Skeletal muscle satellite cell (primary cell): ENCODE measurements around the gene SFMBT1. TPM values are rescaled to one million over a fixed set of nuclear protein-coding genes. Genes with fewer than 3 reads are reported as not detected.
A peak's percentile ranks its signal among the peaks of the same experiment; 100 is the strongest.

ENCODE experiments used
- H3K27me3 ChIP-seq: 2 replicates; pipeline ENCODE4 v1.7.0; 2013; ENCODE audit warnings: low read length; ENCODE audit not compliant: control insufficient read depth, insufficient read depth
- H3K36me3 ChIP-seq: 2 replicates; pipeline ENCODE4 v1.7.0; 2013; ENCODE audit warnings: mild to moderate bottlenecking, control low read depth, low read length; ENCODE audit not compliant: insufficient read depth
- H3K4me1 ChIP-seq: 2 replicates; pipeline ENCODE4 v1.7.0; 2013; ENCODE audit warnings: low read length; ENCODE audit not compliant: control insufficient read depth, insufficient read depth
- H3K4me2 ChIP-seq: 2 replicates; pipeline ENCODE4 v1.7.0; 2013; ENCODE audit warnings: mild to moderate bottlenecking, low read length
- H3K4me3 ChIP-seq: 2 replicates; pipeline ENCODE4 v1.7.0; 2013; ENCODE audit warnings: low read length
- H3K9ac ChIP-seq: 2 replicates; pipeline ENCODE4 v1.7.0; 2013; ENCODE audit warnings: mild to moderate bottlenecking, low read depth, low read length, moderate library complexity
- H3K9me3 ChIP-seq: replicated peaks from 2 replicates; pipeline ENCODE4 v1.7.0; 2013; ENCODE audit warnings: mild to moderate bottlenecking, control low read depth, low read length
- total RNA-seq: library from RNA; depleted of rRNA; stranded (reverse); fragments of >200 nt; gene quantifications from 2 replicates; pipeline ENCODE4 v1.2.3, GENCODE V29; 2012; rRNA removed

SFMBT1 gene, protein sequence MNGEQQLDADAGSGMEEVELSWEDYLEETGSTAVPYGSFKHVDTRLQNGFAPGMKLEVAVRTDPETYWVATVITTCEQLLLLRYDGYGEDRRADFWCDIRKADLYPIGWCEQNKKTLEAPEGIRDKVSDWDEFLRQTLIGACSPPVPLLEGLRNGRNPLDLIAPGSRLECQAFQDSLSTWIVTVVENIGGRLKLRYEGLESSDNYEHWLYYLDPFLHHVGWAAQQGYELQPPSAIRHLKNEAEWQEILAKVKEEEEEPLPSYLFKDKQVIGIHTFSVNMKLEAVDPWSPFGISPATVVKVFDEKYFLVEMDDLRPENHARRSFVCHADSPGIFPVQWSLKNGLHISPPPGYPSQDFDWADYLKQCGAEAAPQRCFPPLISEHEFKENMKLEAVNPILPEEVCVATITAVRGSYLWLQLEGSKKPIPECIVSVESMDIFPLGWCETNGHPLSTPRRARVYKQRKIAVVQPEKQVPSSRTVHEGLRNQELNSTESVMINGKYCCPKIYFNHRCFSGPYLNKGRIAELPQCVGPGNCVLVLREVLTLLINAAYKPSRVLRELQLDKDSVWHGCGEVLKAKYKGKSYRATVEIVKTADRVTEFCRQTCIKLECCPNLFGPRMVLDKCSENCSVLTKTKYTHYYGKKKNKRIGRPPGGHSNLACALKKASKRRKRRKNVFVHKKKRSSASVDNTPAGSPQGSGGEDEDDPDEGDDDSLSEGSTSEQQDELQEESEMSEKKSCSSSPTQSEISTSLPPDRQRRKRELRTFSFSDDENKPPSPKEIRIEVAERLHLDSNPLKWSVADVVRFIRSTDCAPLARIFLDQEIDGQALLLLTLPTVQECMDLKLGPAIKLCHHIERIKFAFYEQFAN
- 3.9 and 5.1 TPM in 2 replicates for total RNA-seq

DNA sequence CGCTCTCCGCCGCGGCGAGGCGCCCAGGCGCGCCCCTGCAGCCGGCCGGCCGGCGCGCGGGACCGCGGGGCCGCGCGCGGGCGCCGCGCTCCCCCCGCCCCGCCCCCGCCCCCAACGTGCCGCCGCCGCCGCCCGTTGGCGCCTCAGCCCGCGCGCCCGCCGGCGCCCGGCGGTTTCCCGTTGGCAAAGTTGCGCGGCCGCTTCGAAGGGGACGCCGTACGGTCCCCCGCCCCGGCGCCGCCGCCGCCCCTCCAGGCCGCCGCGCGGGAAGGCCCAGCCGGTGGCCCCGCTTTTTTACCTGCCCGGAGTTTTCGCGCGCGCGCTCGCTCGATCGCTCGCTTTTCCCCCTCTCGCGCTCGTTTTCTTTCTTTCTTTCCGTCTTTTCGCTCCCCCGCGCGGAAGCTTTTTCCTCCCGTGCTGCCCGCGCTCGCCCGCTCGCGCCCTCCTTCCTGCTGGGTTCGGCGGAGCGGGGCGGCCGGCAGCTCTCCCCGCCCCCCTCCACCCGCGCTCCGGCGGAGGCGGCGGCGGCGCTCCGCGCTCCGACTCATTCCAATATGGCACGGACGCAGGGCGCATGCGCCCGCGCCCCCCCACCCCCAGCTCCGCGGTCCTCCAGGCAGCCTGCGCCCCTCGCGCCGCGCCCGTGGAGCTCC, at the start of gene SFMBT1:
Gene SFMBT1, minus strand, starts transcription at position 556 of the 653 bp plus-strand sequence. CDS start 76,945 bp downstream, outside the sequence.
- peak within 1 kb of the TSS; percentile 83 for H3K4me3 ChIP-seq
- H3K4me2 ChIP-seq = peak within 1 kb of the TSS; percentile 89
- no peaks in the 10 kb centered on the region for H3K9me3 ChIP-seq
- H3K36me3 ChIP-seq = no peaks in the 10 kb centered on the region
- H3K9ac ChIP-seq = peak within 1 kb of the TSS; percentile 82
- H3K4me1 ChIP-seq = no peaks in the 10 kb centered on the region
- peaks cover 7% of the 10 kb centered on the region for H3K27me3 ChIP-seq

DNA sequence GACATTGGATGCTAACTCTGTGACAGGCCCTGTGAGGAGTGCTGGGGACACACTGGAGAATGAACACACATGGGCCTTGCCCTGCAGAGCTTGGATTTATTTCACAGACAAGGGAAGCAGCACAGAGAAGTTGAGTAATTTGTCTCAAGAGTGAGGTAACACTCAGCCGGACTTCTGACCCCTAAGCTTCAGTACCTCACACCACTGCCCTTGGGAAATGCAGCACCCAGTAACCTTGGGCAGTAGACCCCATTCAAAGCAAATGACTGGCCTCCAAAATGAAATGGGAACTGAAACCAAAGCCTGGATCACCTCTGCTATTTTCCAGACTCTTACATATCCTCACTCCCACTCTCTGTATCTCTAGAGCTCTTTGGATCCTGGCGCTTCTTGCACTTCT, 47.1 kb upstream of the SFMBT1 start:
- H3K4me1 ChIP-seq = no peaks in the 10 kb centered on the region
- no peak overlapping the region for H3K4me2 ChIP-seq
- H3K4me3 ChIP-seq = no peak overlapping the region
- no peaks in the 10 kb centered on the region for H3K9me3 ChIP-seq
- peaks cover 42% of the 10 kb centered on the region for H3K36me3 ChIP-seq
- H3K27me3 ChIP-seq = no peaks in the 10 kb centered on the region
- no peak overlapping the region for H3K9ac ChIP-seq

DNA sequence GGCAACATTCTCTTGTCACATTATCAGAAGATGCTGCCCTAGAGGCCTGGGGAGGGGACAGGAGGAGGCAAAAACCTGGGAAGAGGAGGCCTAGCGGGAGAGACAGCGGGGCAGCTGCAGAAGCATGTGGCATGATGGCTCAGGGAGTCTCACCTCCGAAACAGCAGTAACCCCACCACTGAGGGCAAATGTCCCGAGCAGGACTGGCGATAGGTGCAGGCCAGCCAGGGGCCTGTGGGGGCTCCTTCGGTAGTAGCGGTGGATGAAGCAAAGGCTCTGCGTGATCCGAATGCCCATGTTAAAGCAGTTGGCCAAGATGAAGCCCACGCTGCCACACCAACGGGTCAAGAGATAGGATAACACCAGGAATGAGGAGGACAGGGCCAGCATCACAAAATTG, 46.3 kb upstream of the SFMBT1 start:
- Histone ChIP-seq H3K4me1 (no peaks in the 10 kb centered on the region), H3K9me3 (no peaks in the 10 kb centered on the region), H3K4me2 (no peak overlapping the region), H3K4me3 (no peak overlapping the region), H3K27me3 (no peaks in the 10 kb centered on the region), H3K9ac (no peak overlapping the region), H3K36me3 (peaks cover 42% of the 10 kb centered on the region)

DNA sequence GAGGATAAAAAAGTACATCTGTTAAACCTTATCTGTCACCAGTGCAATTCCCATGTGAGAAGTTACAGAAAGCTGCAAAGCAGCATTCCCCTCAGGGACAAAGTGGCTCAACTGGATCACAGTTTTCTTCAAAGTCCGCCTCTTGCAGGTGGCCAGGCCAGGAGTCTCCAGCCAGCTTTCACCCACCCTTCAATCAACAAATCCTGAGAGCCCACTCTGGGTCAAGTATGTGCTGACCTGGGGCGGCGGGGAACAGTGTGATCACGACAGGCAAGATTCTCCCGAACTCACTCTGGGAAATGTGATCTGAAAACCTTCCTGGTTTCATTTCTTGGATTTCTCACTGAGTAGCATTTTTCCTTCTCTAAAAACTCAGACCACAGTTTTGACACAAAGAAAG, 45.1 kb upstream of the SFMBT1 start:
- Histone ChIP-seq H3K4me3 (no peak overlapping the region), H3K4me1 (no peaks in the 10 kb centered on the region), H3K27me3 (no peaks in the 10 kb centered on the region), H3K4me2 (no peak overlapping the region), H3K9ac (no peak overlapping the region), H3K9me3 (no peaks in the 10 kb centered on the region), H3K36me3 (peaks cover 41% of the 10 kb centered on the region)

DNA sequence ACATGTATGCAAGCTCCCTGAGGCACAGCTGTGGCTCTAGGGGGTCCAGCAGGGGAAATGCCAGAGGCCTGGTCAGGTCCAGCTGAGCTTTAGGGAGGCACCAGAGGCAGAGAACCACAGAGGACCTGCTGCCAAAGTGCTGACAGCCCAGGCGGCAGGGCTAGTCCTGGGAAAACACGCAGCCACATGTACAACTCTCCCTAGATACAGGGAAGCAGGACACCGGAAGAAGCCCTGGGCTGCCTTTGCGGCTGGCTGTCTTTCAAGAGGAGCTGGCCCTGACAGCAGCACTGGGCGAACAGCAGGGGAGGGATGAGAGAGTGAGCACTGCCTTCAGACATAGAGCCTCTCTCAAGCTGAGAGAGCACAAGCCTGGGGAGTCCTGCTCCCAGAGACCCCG, 43.6 kb upstream of the SFMBT1 start:
- peaks cover 37% of the 10 kb centered on the region for H3K36me3 ChIP-seq
- no peaks in the 10 kb centered on the region for H3K27me3 ChIP-seq
- no peaks in the 10 kb centered on the region for H3K9me3 ChIP-seq
- no peak overlapping the region for H3K4me3 ChIP-seq
- no peaks in the 10 kb centered on the region for H3K4me1 ChIP-seq
- H3K9ac ChIP-seq = no peak overlapping the region
- no peak overlapping the region for H3K4me2 ChIP-seq

DNA sequence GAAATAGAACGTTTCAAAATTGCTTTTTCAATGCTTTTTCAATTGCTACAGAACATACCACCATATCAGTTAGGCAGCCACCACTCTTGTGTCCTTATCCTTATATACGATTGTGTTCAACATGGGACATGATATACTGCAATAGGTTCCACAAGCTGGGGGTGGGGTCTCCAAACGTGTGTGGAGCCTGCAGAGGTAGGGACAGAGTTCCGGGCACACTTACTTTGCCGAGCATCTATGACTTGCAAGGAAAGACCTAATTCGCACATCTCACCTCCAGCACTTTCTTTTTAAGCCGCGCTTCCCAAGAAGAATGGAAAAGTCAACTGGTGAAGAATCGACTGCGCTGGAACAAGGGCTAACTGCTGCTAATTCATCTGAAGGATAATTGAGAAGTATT, 39.6 kb upstream of the SFMBT1 start:
- Histone ChIP-seq H3K36me3 (peaks cover 10% of the 10 kb centered on the region), H3K9ac (no peak overlapping the region), H3K27me3 (no peaks in the 10 kb centered on the region), H3K4me2 (no peak overlapping the region), H3K9me3 (no peaks in the 10 kb centered on the region), H3K4me1 (peaks cover 8% of the 10 kb centered on the region), H3K4me3 (no peak overlapping the region)

DNA sequence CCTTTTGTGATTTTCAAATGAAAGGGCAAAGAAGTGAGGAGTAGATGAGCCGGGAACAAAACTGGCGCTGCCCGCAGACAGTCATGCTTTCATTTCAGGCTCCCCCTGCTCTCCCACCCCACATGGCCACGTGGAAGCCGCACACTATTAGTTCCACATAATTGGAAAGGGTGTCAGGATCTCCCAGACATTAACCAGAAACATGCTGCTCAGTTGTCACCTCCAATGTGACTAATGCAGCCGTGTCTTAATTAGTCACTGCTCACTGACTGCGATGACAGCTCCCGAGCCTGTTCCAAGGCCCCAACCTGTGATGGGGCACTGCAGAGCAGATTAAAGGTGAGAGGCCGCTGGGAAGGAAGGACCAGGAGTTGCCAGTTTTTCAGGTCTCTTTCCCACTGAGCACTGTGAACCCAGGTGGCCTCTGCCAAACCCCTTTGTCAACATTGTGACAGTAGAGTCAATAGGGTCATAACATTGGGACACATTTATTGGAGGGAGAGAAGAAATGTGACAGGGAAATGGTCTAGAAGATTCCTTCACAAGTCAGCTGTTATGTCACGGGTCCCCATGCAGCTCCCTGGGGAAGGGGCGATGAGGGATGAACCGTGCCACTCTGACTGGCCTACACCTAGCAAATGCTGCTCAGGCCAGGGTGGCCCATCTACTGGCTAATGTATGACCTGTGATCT, 38.6 kb upstream of the SFMBT1 start:
- Histone ChIP-seq H3K4me1 (peaks cover 8% of the 10 kb centered on the region), H3K36me3 (peaks cover 5% of the 10 kb centered on the region), H3K9me3 (no peaks in the 10 kb centered on the region), H3K4me2 (peak overlapping the region; percentile 31), H3K27me3 (no peaks in the 10 kb centered on the region), H3K9ac (no peak overlapping the region), H3K4me3 (no peak overlapping the region)

DNA sequence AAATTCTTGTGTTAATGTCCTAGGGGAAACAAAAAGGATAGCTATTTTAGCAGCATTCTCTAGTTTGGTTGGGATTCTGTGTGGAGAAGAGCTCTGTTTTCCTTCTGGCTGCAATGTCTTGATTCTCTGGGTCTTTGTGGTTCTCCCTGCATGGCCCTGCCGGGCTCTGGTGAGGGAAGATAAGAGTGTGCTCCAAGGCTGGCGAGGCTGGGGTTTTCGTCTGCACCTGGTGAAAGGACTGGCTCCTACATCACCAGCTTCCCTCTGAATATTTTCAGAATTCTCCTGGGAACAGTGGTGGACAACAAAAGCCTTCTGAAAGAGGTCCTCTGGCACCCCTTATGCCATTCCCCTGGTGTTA, 38.1 kb upstream of the SFMBT1 start:
- H3K4me3 ChIP-seq = no peak overlapping the region
- no peaks in the 10 kb centered on the region for H3K36me3 ChIP-seq
- peaks cover 8% of the 10 kb centered on the region for H3K4me1 ChIP-seq
- no peaks in the 10 kb centered on the region for H3K9me3 ChIP-seq
- H3K4me2 ChIP-seq = peak overlapping the region; percentile 31
- no peaks in the 10 kb centered on the region for H3K27me3 ChIP-seq
- no peak overlapping the region for H3K9ac ChIP-seq

DNA sequence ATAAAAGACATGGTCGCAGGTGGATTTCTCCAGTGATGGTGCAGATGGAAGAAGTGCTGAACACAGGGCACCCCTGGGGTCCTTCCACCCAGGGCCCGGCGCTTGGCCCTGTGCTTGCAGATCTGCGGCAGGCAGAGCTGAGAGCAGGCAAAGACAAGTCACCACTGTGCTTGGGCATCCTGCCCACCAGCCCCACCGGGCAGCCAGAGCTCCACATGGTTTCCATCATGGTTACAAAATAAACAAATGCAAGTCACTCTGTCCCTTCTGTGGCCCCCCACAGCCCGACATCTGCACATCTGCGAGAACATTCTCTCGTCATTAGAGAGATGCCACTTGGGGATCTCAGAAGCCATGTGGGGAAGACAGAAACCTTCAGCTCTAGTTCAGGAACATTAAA, 37.6 kb upstream of the SFMBT1 start:
- Histone ChIP-seq H3K36me3 (no peaks in the 10 kb centered on the region), H3K4me1 (peaks cover 8% of the 10 kb centered on the region), H3K9me3 (no peaks in the 10 kb centered on the region), H3K9ac (no peak overlapping the region), H3K4me2 (no peak overlapping the region), H3K27me3 (no peaks in the 10 kb centered on the region), H3K4me3 (no peak overlapping the region)

DNA sequence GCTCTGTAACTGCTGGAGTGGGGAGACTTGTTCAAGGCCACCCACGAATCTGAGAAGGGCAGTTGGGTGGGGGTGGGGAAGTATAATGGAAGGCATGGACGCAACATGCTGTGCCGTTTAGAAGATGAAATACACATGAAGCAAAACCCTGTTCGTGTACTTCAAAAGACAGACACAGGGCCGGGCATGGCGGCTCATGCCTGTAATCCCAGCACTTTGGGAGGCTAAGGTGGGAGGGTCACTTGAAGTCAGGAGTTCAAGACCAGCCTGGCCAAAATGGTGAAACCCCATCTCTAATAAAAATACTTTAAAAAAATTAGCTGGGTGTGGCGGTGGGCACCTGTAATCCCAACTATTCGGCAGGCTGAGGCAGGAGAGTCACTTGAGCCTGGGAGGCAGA, 36.9 kb upstream of the SFMBT1 start:
- no peak overlapping the region for H3K4me2 ChIP-seq
- H3K4me1 ChIP-seq = peaks cover 8% of the 10 kb centered on the region
- H3K27me3 ChIP-seq = no peaks in the 10 kb centered on the region
- no peaks in the 10 kb centered on the region for H3K36me3 ChIP-seq
- no peak overlapping the region for H3K4me3 ChIP-seq
- H3K9ac ChIP-seq = no peak overlapping the region
- no peaks in the 10 kb centered on the region for H3K9me3 ChIP-seq

DNA sequence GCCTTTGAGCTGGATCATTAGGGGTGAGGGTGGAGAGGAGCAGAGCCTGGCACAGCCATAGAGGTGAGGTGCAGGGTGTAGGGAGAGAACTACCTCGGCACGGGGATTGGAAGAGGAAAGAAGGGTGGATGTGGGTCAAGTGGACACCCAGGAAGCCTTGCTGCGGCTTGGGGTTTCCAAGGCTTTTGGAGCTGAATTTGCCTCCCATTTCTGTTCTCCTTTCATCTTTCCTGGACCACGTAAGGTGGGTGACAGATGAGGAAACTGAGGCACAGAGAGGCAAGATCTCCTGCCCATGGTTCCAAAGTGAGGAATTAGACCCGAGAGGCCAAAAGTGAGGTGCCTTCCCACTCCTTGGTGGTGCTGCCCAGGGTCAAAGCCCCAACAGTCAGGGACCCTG, 35.4 kb upstream of the SFMBT1 start:
- H3K4me1 ChIP-seq = peaks cover 8% of the 10 kb centered on the region
- no peaks in the 10 kb centered on the region for H3K36me3 ChIP-seq

More for the DNA sequence above, 35.4 kb upstream of the SFMBT1 start:
- Histone ChIP-seq H3K4me3 (no peak overlapping the region), H3K27me3 (no peaks in the 10 kb centered on the region), H3K9me3 (no peaks in the 10 kb centered on the region), H3K4me2 (no peak overlapping the region), H3K9ac (no peak overlapping the region)
